ENCODE data around the gene TIAM2. TPM values are rescaled to one million over a fixed set of nuclear protein-coding genes. Genes with fewer than 3 reads are reported as not detected.

Gene TIAM2
- total and polyA plus RNA-seq, 7 donors, result 3.4 to 20.3 (median 10.0) TPM

DNA sequence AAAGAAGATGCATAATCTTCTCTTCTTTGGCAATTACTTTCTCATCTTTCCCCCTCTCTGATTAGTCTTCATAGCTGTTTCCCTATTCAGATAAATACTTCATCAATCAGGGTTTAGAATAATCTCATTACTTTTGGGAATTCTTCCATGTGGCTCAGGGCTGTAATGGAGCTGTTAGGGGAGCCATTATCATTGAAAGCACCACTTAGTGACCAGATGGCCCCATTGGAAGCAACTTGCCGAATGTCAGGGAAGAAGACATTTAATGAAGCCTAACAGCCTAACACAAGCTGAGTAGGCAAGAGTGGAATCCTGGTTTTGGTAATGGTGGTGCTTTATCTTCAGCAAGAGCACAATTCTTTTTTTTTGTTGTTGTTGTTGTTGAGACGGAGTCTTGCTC is 45.0 kb downstream of the TIAM2 start:
- TF ChIP-seq, protein P1, sequence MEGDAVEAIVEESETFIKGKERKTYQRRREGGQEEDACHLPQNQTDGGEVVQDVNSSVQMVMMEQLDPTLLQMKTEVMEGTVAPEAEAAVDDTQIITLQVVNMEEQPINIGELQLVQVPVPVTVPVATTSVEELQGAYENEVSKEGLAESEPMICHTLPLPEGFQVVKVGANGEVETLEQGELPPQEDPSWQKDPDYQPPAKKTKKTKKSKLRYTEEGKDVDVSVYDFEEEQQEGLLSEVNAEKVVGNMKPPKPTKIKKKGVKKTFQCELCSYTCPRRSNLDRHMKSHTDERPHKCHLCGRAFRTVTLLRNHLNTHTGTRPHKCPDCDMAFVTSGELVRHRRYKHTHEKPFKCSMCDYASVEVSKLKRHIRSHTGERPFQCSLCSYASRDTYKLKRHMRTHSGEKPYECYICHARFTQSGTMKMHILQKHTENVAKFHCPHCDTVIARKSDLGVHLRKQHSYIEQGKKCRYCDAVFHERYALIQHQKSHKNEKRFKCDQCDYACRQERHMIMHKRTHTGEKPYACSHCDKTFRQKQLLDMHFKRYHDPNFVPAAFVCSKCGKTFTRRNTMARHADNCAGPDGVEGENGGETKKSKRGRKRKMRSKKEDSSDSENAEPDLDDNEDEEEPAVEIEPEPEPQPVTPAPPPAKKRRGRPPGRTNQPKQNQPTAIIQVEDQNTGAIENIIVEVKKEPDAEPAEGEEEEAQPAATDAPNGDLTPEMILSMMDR (IDR thresholded peaks at IDR 0.05), result no peak
- intact Hi-C loops (cut with DNase I), result no loop called here
- no peak for DNase-seq
- Histone ChIP-seq H3K36me3 (ENCODE audit: insufficient read depth in 1 of 2, low read depth in 1 of 2) (no peaks in the 10 kb centered on the region), H3K4me3 (no peak overlapping the region), H3K27ac (no peak overlapping the region), H3K4me1 (no peaks in the 10 kb centered on the region), H3K9me3 (no peaks in the 10 kb centered on the region), H3K27me3 (ENCODE audit: insufficient read depth in 3 of 3, low read length in 2 of 3) (no peaks in the 10 kb centered on the region)
- ATAC-seq, result no peak
- WGBS, 3 donors, result 93 to 98% (median 96%) methylated on average over 2 of the region's 2 CpGs

DNA sequence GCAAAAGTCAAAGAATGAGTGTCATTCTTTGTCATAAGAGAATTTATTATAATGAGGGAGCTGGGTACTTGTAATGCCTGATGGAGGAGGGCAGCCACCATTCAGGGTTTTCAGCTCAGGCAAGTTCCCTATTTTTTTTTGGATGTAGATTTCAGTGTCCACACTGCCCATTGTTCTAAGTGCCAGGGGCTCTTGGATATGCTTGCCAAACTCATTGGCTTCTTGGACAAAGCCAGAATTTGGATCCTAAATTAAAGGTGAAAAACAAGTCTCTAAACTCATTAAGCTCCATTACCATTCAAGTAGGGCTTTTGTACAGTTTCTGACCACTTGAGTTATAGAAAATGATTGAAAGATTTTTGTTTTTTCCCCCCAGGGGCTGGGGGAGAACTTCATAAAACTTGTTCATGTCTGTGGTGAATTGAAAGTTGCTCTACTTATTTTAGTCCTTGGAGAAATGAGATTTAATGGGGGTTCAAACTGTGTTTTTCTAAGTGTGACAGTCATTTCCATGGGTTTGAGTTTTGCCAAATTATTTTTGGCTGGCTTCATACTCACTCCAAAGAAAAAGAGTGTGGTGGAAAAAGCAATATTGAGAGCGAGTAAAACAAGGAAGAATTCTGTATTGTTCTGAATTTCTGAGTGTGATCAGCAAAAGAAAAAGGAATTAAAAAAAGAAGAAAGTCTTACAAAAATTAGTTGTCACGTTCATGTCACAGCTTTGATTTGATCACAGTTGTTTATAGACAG is 46.0 kb downstream of the TIAM2 start:
- Histone ChIP-seq H3K36me3 (ENCODE audit: insufficient read depth in 1 of 2, low read depth in 1 of 2) (no peaks in the 10 kb centered on the region), H3K4me3 (no peak overlapping the region), H3K27ac (no peak overlapping the region), H3K4me1 (no peaks in the 10 kb centered on the region), H3K9me3 (no peaks in the 10 kb centered on the region), H3K27me3 (ENCODE audit: insufficient read depth in 3 of 3, low read length in 2 of 3) (no peaks in the 10 kb centered on the region)
- WGBS, 3 donors, result 40 to 52% (median 46%) methylated on average over 2 of the region's 2 CpGs
- DNase-seq, result no peak
- TF ChIP-seq, protein P1 (IDR thresholded peaks at IDR 0.05), result no peak
- ATAC-seq, result no peak
- intact Hi-C loops (cut with DNase I), result no loop called here

DNA sequence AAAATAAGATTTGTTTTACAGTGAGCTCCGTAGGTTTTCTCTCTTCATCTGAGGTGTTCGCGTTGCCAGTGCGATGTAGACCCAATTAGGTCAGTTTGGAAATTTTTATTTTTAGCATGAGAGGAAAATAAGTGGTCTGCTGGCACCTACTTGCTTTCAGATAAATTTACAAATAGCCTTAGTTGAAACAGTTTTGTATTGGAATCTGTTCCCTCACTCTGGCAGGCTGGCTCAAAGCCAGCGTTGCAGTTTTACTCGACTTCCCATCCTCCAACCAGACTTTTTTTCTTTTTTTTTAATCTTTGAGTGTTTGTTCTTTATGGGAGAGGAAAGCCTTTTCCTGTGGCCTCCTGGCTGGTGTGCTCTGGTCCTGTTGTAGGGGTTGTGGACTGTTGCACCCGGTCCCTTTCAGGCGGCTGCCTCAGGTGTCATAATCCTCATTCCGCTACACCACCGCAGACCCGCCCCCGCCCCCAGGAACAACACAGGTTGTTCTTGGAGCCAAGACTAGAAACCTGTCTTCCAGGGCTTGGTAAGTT is 46.7 kb downstream of the TIAM2 start:
- WGBS, 3 donors, result 55 to 61% (median 57%) methylated on average over 12 of the region's 12 CpGs
- intact Hi-C loops (cut with DNase I), result no loop called here
- Histone ChIP-seq H3K9me3 (no peaks in the 10 kb centered on the region), H3K27me3 (ENCODE audit: insufficient read depth in 3 of 3, low read length in 2 of 3) (no peaks in the 10 kb centered on the region), H3K4me3 (peak overlapping the region; percentile 9), H3K4me1 (no peaks in the 10 kb centered on the region), H3K27ac (no peak overlapping the region), H3K36me3 (ENCODE audit: insufficient read depth in 1 of 2, low read depth in 1 of 2) (no peaks in the 10 kb centered on the region)
- DNase-seq (no peak), ATAC-seq (no peak)
- TF ChIP-seq, protein P1 (IDR thresholded peaks at IDR 0.05), result no peak

DNA sequence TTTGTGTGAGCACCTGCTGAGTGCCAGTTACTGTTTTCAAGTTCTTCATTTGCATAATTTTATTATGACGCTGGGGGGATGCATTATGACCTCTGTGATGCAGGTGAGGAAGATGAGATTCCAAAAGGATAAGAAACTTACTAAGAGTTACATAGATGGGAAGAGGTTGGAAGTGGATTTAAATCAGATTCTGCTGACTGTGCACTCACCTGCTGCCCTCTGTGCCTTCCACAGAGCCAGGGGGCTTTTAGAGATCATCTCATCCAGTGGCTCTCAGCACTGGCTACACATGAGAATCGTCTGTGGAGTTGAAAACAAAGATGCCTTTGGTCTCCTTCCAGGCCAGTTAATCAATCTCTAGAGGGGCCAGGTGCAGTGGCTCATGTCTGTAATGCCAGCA is 47.9 kb downstream of the TIAM2 start:
- Histone ChIP-seq H3K36me3 (ENCODE audit: insufficient read depth in 1 of 2, low read depth in 1 of 2) (no peaks in the 10 kb centered on the region), H3K9me3 (no peaks in the 10 kb centered on the region), H3K27me3 (ENCODE audit: insufficient read depth in 3 of 3, low read length in 2 of 3) (no peaks in the 10 kb centered on the region), H3K4me3 (no peak overlapping the region), H3K4me1 (no peaks in the 10 kb centered on the region), H3K27ac (no peak overlapping the region)
- TF ChIP-seq, protein P1 (IDR thresholded peaks at IDR 0.05), result no peak
- ATAC-seq (no peak), DNase-seq (no peak)
- intact Hi-C loops (cut with DNase I), result no loop called here
- WGBS, 3 donors, result 53 to 68% (median 60%) methylated on average over 2 of the region's 2 CpGs
